WTC11 (cell line): ENCODE measurements around the gene PHF13. TPM values are rescaled to one million over a fixed set of nuclear protein-coding genes. Genes with fewer than 3 reads are reported as not detected.

ENCODE experiments used
- ATAC-seq: fragments of 200-7000 bp; cut with Tn5 transposase; 2 replicates; pipeline ENCODE4 v1.10.0; 2021; ENCODE audit warnings: mild to moderate bottlenecking, moderate library complexity
- CTCF ChIA-PET: fragments of 300-600 bp; sonication (Branson Sonifier 250); formaldehyde crosslinking; loops from one replicate; lab custom pipeline; 2021; ENCODE audit warnings: antibody characterized with exemption; lab: Charles Lee
- POLR2A ChIA-PET: fragments of 350-600 bp; sonication (Branson Sonifier 250); formaldehyde crosslinking; loops from one replicate; lab custom pipeline; 2021; ENCODE audit warnings: antibody characterized with exemption; lab: Charles Lee
- DNase-seq: peaks from one replicate; pipeline ENCODE4 v3.0.0; 2021; ENCODE audit warnings: low spot score
- H3K27ac Mint-ChIP-seq: 2 replicates; pipeline ENCODE4 v1.8.0; 2021; ENCODE audit warnings: mixed read lengths
- H3K27me3 Mint-ChIP-seq: 2 replicates; pipeline ENCODE4 v1.8.0; 2021; ENCODE audit warnings: low read depth, mild to moderate bottlenecking, moderate library complexity, mixed read lengths
- H3K36me3 Mint-ChIP-seq: 2 replicates; pipeline ENCODE4 v1.8.0; 2021; ENCODE audit warnings: mixed read lengths
- H3K4me1 Mint-ChIP-seq: 2 replicates; pipeline ENCODE4 v1.8.0; 2022; ENCODE audit warnings: mixed read lengths
- H3K4me3 Mint-ChIP-seq: 2 replicates; pipeline ENCODE4 v1.8.0; 2021; ENCODE audit warnings: mild to moderate bottlenecking, moderate library complexity, mixed read lengths
- H3K9me3 Mint-ChIP-seq: 2 replicates; pipeline ENCODE4 v1.8.0; 2021; ENCODE audit warnings: mixed read lengths
- ARID4B ChIP-seq: sonication (generic); formaldehyde crosslinking; IDR thresholded peaks from 2 replicates; pipeline ENCODE4 v1.8.0; 2023; ENCODE audit warnings: missing genetic modification reagents, mild to moderate bottlenecking, borderline replicate concordance
- CTCF ChIP-seq: fragments of 200-600 bp; IDR thresholded peaks from 2 replicates; pipeline ENCODE4 v1.8.0; 2022; ENCODE audit warnings: antibody characterized with exemption
- ERG ChIP-seq: fragments of 250-450 bp; sonication (Bioruptor Pico); IDR thresholded peaks from 2 replicates; pipeline ENCODE4 v1.8.0; 2021; ENCODE audit warnings: mild to moderate bottlenecking
- GABPB1 ChIP-seq: sonication (generic); formaldehyde crosslinking; IDR thresholded peaks from 2 replicates; pipeline ENCODE4 v1.8.1; 2023; ENCODE audit warnings: mild to moderate bottlenecking, missing genetic modification reagents
- IRF1 ChIP-seq: sonication (generic); formaldehyde crosslinking; IDR thresholded peaks from 2 replicates; pipeline ENCODE4 v1.8.0; 2023; ENCODE audit warnings: missing genetic modification reagents
- JAZF1 ChIP-seq: fragments of 250-450 bp; sonication (Bioruptor Pico); IDR thresholded peaks from 2 replicates; pipeline ENCODE4 v1.9.0; 2021; ENCODE audit warnings: moderate library complexity, mild to moderate bottlenecking, inconsistent platforms
- NFATC4 ChIP-seq: fragments of 250-450 bp; sonication (Bioruptor Pico); IDR thresholded peaks from 2 replicates; pipeline ENCODE4 v1.9.0; 2021; ENCODE audit warnings: mild to moderate bottlenecking
- NR1H2 ChIP-seq: sonication (generic); formaldehyde crosslinking; IDR thresholded peaks from 2 replicates; pipeline ENCODE4 v1.9.0; 2021; ENCODE audit warnings: mild to moderate bottlenecking, moderate library complexity, missing genetic modification reagents
- NR2C2 ChIP-seq: sonication (generic); formaldehyde crosslinking; IDR thresholded peaks from 2 replicates; pipeline ENCODE4 v1.8.0; 2022; ENCODE audit warnings: mild to moderate bottlenecking, missing genetic modification reagents
- TCF7 ChIP-seq: sonication (generic); formaldehyde crosslinking; IDR thresholded peaks from 2 replicates; pipeline ENCODE4 v1.8.0; 2022; ENCODE audit warnings: mild to moderate bottlenecking, low read depth, missing genetic modification reagents, moderate library complexity
- USF1 ChIP-seq: sonication (generic); formaldehyde crosslinking; IDR thresholded peaks from 2 replicates; pipeline ENCODE4 v1.8.0; 2022; ENCODE audit warnings: mild to moderate bottlenecking, missing genetic modification reagents
- ZNF219 ChIP-seq: sonication (generic); formaldehyde crosslinking; IDR thresholded peaks from 2 replicates; pipeline ENCODE4 v1.8.0; 2023; ENCODE audit warnings: missing genetic modification reagents, mild to moderate bottlenecking, borderline replicate concordance
- ZNF281 ChIP-seq: sonication (generic); formaldehyde crosslinking; IDR thresholded peaks from 2 replicates; pipeline ENCODE4 v1.8.0; 2023; ENCODE audit warnings: mild to moderate bottlenecking, missing genetic modification reagents
- ZNF317 ChIP-seq: sonication (generic); formaldehyde crosslinking; IDR thresholded peaks from 2 replicates; pipeline ENCODE4 v1.8.1; 2023; ENCODE audit warnings: low read depth, mild to moderate bottlenecking, moderate library complexity, missing genetic modification reagents, borderline replicate concordance
- ZNF423 ChIP-seq: fragments of 250-450 bp; sonication (Bioruptor Pico); IDR thresholded peaks from 2 replicates; pipeline ENCODE4 v2.1.2; 2022; ENCODE audit warnings: mild to moderate bottlenecking, moderate library complexity
- total RNA-seq: library from RNA; stranded (reverse); gene quantifications from 3 replicates; pipeline ENCODE4 v1.2.3, GENCODE V29; 2021

Gene PHF13
- total RNA-seq, 1 experiment from 2014 or later = 39.6 TPM

GRCh38 chr1:6591222-6591621, 22.3 kb upstream of the PHF13 start:
- no peak for ATAC-seq
- DNase-seq = no peak
- Mint-ChIP-seq H3K27me3 (no peaks in the 10 kb centered on the region), H3K9me3 (no peaks in the 10 kb centered on the region), H3K4me1 (no peaks in the 10 kb centered on the region), H3K36me3 (peaks cover 26% of the 10 kb centered on the region)
- CTCF ChIA-PET = interaction anchor here (1.2 kb wide), 1 partner anchor 44 kb away, joined by 4 read pairs; no protein-coding TSS in a partner anchor
- TF ChIP-seq JAZF1 (CRISPR knock-in tag) (no peak), ZNF219 (no peak)
- TF ChIP-seq, all 79 proteins: peak for 0
- POLR2A ChIA-PET = no interaction called here
- no peak overlapping the region for H3K4me3 Mint-ChIP-seq
- no peak overlapping the region for H3K27ac Mint-ChIP-seq

- H3K4me1 Mint-ChIP-seq = no peaks in the 10 kb centered on the region
- no peak for TF ChIP-seq CTCF
- TF ChIP-seq USF1 (CRISPR knock-in tag) = no peak
- TF ChIP-seq ZNF219 = no peak
- no peak for TF ChIP-seq ZNF317
- no peak for TF ChIP-seq ZNF423 (CRISPR knock-in tag)
- TF ChIP-seq GABPB1 (CRISPR knock-in tag) = no peak
- TF ChIP-seq NR2C2 = no peak
- TF ChIP-seq IRF1 = no peak
- TF ChIP-seq TCF7 (CRISPR knock-in tag) = no peak
- no peak for TF ChIP-seq NFATC4 (CRISPR knock-in tag)
- TF ChIP-seq NR1H2 (CRISPR knock-in tag) = no peak
- no peak for TF ChIP-seq ARID4B (CRISPR knock-in tag)
- TF ChIP-seq ERG (CRISPR knock-in tag) = no peak
- no peak for TF ChIP-seq ZNF281 (CRISPR knock-in tag)
- TF ChIP-seq, all 79 proteins: peak for 0
- Mint-ChIP-seq H3K9me3 (no peaks in the 10 kb centered on the region), H3K36me3 (peaks cover 30% of the 10 kb centered on the region), H3K27me3 (no peaks in the 10 kb centered on the region), H3K27ac (no peak overlapping the region), H3K4me3 (no peak overlapping the region)
- CTCF ChIA-PET = interaction anchor here (1.2 kb wide), 1 partner anchor 43 kb away, joined by 4 read pairs; no protein-coding TSS in a partner anchor
- DNase-seq (no peak), ATAC-seq (no peak)
- POLR2A ChIA-PET = no interaction called here
Observed at GRCh38 chr1:6591644-6592043, 21.9 kb upstream of the PHF13 start.
